ENCODE results near the gene UBE2O. TPM values are rescaled to one million over a fixed set of nuclear protein-coding genes. Genes with fewer than 3 reads are reported as not detected.
"Not testable (repeated sequence)": the region's sequence is repeated elsewhere in the genome, so short reads cannot be mapped to it uniquely, and the experiment has no call there.

UBE2O gene
- total RNA-seq, 1 donor from 2014 or later = 19.0 TPM

DNA sequence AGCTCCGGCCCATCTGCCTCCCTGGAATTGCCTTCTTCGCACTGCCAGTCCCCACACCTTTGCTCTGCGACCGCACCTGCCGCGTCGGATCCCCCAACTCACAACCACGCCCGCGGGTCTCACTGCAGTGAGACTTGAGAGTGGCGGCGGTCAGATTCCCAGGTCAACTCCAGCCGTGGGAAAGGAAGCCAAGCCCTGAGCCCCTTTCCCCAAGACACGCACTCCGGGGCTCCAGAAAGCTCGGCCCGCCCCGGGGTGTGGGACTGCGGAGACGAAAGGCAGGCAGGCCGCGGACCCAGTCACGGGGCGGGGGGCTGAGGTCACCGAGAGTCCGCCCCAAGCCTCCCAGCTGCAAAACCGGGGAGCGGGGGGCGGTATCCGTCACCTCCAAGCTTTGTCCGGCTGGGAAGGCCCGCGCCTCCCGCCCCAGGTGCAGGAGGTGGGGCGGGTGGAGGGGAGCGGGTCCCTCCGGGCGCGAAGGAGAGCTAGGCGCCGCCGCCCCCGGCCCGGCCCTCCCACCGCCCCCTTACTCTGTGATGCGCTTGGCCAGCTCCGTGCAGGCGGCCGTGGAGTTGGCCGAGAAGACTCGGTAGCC lies 99.9 kb downstream of the UBE2O start:
- no peak for DNase-seq (ENCODE audit: low read depth, low spot score)

DNA sequence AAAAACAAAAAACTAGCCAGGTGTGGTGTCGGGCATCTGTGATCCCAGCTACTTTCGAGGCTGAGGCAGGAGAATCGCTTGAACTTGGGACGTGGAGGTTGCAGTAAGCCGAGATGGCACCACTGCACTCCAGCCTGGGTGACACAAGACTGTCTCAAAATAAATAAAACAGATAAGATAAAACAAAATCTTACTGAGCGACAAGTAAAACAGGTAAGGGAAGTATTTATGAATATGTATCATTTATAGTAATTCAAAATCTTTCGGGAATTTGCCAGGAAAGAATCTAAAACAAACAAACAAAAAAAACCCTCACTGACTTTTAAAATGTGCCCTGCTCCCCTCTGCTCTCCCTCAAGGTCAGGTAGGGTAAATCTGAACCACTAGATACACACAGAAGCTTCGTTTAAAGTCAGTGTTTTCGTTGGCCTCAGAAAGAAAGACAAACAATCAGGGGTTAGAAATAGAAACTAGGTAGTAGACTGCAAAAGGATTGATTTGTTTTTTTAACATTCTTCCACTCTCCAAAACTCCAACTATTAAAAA lies 101.4 kb downstream of the UBE2O start:
- DNase-seq (ENCODE audit: low read depth, low spot score) = no peak

- no peak for DNase-seq (ENCODE audit: low read depth, low spot score)
These were observed 102.5 kb downstream of the UBE2O start for GRCh38 chr17:76350463-76350862.

- not testable (repeated sequence) for DNase-seq (ENCODE audit: low read depth, low spot score)
These were observed 106.0 kb downstream of the UBE2O start for GRCh38 chr17:76346936-76347335.

GRCh38 chr17:76345377-76345974 lies 107.5 kb downstream of the UBE2O start:
- DNase-seq (ENCODE audit: low read depth, low spot score) = no peak

GRCh38 chr17:76343106-76343505 lies 109.8 kb downstream of the UBE2O start:
- no peak for DNase-seq (ENCODE audit: low read depth, low spot score)

GRCh38 chr17:76341301-76341700 lies 111.7 kb downstream of the UBE2O start:
- no peak for DNase-seq (ENCODE audit: low read depth, low spot score)

Other genes starting within 250 kb of the UBE2O start
- 0.04 and 0.26 TPM in 2 replicates for gene RNF157, start 212.7 kb downstream of the UBE2O start, total RNA-seq
- gene UBALD2, start 187.8 kb downstream of the UBE2O start, total RNA-seq = 9.3 and 14.2 TPM in 2 replicates
- 1.8 and 4.4 TPM in 2 replicates for gene QRICH2, start 144.9 kb downstream of the UBE2O start, total RNA-seq
- gene PRPSAP1, start 99.2 kb downstream of the UBE2O start, total RNA-seq = 45.9 and 47.9 TPM in 2 replicates
- gene SPHK1, start 68.5 kb downstream of the UBE2O start, total RNA-seq = 120 and 180 TPM in 2 replicates
- gene AANAT, start 14.5 kb upstream of the UBE2O start, total RNA-seq = not detected in 2 replicates
- gene RHBDF2, start 48.3 kb upstream of the UBE2O start, total RNA-seq = 14.0 and 20.6 TPM in 2 replicates
- 0.40 and 1.4 TPM in 2 replicates for gene CYGB, start 84.6 kb upstream of the UBE2O start, total RNA-seq
- gene PRCD, start 86.9 kb upstream of the UBE2O start, total RNA-seq = 0.20 and 0.35 TPM in 2 replicates
- 0.66 and 1.7 TPM in 2 replicates for gene ST6GALNAC2, start 132.7 kb upstream of the UBE2O start, total RNA-seq
- gene ST6GALNAC1, start 190.6 kb upstream of the UBE2O start, total RNA-seq = 0.33 TPM in 1 of 2 replicates, not detected in the other

All from pulmonary artery endothelial cell (primary cell).